HL-60 (cell line): ENCODE measurements around the gene NUB1.

Experiments
- DNase-seq, 2 experiments: peaks; one replicate each; pipeline ENCODE4 v3.0.0-alpha.2; 2010 to 2020; ENCODE audit warnings: low read depth in 1 of 2, low spot score in 1 of 2
- H3K27ac ChIP-seq: fragments of 250-450 bp; sonication (Bioruptor Pico); replicated peaks from 2 replicates; pipeline ENCODE4 v1.5.1; 2020; ENCODE audit warnings: mild to moderate bottlenecking, moderate library complexity
- H3K27me3 ChIP-seq: fragments of 250-450 bp; sonication (Bioruptor Pico); 2 replicates; pipeline ENCODE4 v1.5.1; 2021; ENCODE audit warnings: mild to moderate bottlenecking, moderate library complexity; ENCODE audit not compliant: insufficient read depth, poor library complexity, severe bottlenecking
- H3K4me3 ChIP-seq: replicated peaks from 2 replicates; pipeline ENCODE4 v1.5.1; 2011; ENCODE audit warnings: mild to moderate bottlenecking, control low read depth, low read length; ENCODE audit not compliant: insufficient read depth
- CTCF ChIP-seq: IDR thresholded peaks from one replicate; pipeline ENCODE4 v1.5.1; 2011; ENCODE audit warnings: low read length, control low read depth, inconsistent platforms; ENCODE audit not compliant: insufficient read depth
- GABPA ChIP-seq: IDR thresholded peaks from 2 replicates; pipeline ENCODE4 v1.6.1; 2012; ENCODE audit warnings: low read depth
- POLR2AphosphoS5 ChIP-seq: IDR thresholded peaks from 2 replicates; pipeline ENCODE4 v1.6.1; 2012; ENCODE audit warnings: low read depth
- REST ChIP-seq: IDR thresholded peaks from 2 replicates; pipeline ENCODE4 v1.6.1; 2012; ENCODE audit warnings: low read depth; ENCODE audit not compliant: insufficient replicate concordance
- SPI1 ChIP-seq: IDR thresholded peaks from 2 replicates; pipeline ENCODE4 v1.6.1; 2012; ENCODE audit warnings: low read depth, mild to moderate bottlenecking, borderline replicate concordance

Gene NUB1

GRCh38 chr7:151387161-151388006, 45.8 kb downstream of the NUB1 start:
- no peak for DNase-seq
- H3K27ac ChIP-seq: no peak overlapping the region
- no peak for TF ChIP-seq CTCF
- no peak for TF ChIP-seq SPI1
- H3K27me3 ChIP-seq: peaks cover 43% of the 10 kb centered on the region
- H3K4me3 ChIP-seq: no peak overlapping the region

- H3K27me3 ChIP-seq: peaks cover 39% of the 10 kb centered on the region
- H3K4me3 ChIP-seq: no peak overlapping the region
- H3K27ac ChIP-seq: no peak overlapping the region
- DNase-seq: no peak
- TF ChIP-seq SPI1 (no peak), GABPA (no peak), CTCF (no peak), POLR2AphosphoS5 (no peak), REST (no peak)
Observed at GRCh38 chr7:151388007-151388297, 46.3 kb downstream of the NUB1 start.

- Histone ChIP-seq H3K4me3 (no peak overlapping the region), H3K27me3 (peaks cover 36% of the 10 kb centered on the region), H3K27ac (no peak overlapping the region)
- no peak for TF ChIP-seq GABPA
- no peak for TF ChIP-seq CTCF
- TF ChIP-seq POLR2AphosphoS5: no peak
- no peak for DNase-seq
Observed at GRCh38 chr7:151388430-151388829, 46.8 kb downstream of the NUB1 start.

GRCh38 chr7:151389096-151389767, 47.6 kb downstream of the NUB1 start:
- Histone ChIP-seq H3K27ac (no peak overlapping the region), H3K4me3 (no peak overlapping the region), H3K27me3 (peaks cover 29% of the 10 kb centered on the region)
- TF ChIP-seq REST (no peak), CTCF (no peak), POLR2AphosphoS5 (no peak), SPI1 (no peak), GABPA (no peak)
- no peak for DNase-seq
